ENCODE measurements around the gene PLSCR3.

PLSCR3 gene

DNA sequence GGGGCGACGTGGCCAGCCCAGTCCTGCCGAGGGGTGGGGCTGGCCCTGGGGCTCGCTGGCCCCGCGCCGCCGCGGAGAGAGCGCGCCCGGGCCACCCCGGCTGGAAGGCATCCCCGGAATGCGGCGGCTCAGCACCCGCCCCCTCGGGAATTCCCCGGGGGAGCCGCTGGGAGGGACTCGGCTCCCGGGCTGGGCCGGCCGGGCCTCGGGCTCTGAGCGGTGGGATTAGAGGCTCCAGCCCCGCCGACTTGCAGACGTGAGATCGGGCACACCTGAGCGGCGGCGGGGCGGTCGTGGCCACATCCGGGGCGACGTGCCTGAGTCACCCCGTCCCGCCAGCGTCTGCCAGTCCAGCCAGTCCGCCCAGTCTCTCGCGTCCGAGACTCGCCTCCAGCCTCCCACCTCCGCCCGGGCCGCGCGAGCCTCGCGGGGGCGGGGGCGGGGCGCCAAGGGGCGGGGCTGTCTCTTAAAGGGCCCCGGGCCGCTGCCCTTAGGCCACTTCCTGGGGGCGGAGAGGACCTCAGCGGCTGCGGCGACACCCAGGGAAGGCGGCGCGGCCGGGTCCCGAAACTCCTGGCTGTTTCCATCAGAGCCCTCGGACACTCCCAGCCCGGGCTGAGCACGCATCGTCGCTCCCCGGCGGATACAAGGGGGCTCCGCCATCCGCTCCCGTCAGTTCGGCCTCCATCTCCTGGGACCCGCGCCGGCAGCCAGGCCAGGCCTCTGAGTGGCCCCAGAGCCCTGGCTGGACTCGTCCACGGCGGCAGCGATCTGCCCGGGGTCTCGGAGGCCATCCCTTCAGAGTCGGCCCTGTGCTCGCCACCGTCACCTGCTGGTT lies 42.4 kb downstream of the PLSCR3 start, which contains the start of gene KCTD11:
TSS of gene KCTD11 (plus strand) at position 498 of the 838 bp plus-strand sequence.
- Histone ChIP-seq H4K20me1 (ENCODE audit: insufficient read depth, low read length) (no peaks in the 10 kb centered on the region), H3K27ac (ENCODE audit: low read depth, low read length, poor library complexity, severe bottlenecking) (peak within 1 kb of the TSS; percentile 83), H3K36me3 (ENCODE audit: insufficient read depth, low read length) (peaks cover 9% of the 10 kb centered on the region; the same call in 1 of the 2 replicates), H3K4me1 (ENCODE audit: insufficient read depth, low read length, severe bottlenecking) (peaks cover 36% of the 10 kb centered on the region), H3K27me3 (ENCODE audit: insufficient read depth, low read length) (no peaks in the 10 kb centered on the region), H3K9ac (ENCODE audit: low read length) (peak within 1 kb of the TSS; percentile 77), H3F3A (ENCODE audit: insufficient read depth, low read length) (peaks cover 5% of the 10 kb centered on the region; the same call in 1 of the 2 replicates), H2AFZ (ENCODE audit: low read length) (no peak within 1 kb of the TSS), H3K4me2 (ENCODE audit: low read length) (peak within 1 kb of the TSS; percentile 90), H3K4me3 (ENCODE audit: low read depth, low read length, poor library complexity, severe bottlenecking) (peak within 1 kb of the TSS; percentile 71), H3K9me2 (ENCODE audit: low read depth, low read length) (no peaks in the 10 kb centered on the region), H3K9me3 (ENCODE audit: low read length) (no peaks in the 10 kb centered on the region), H3K79me2 (ENCODE audit: insufficient read depth, low read length) (no peaks in the 10 kb centered on the region)
- TF ChIP-seq EZH2 (IDR thresholded peaks at IDR 0.05; ENCODE audit: borderline replicate concordance, low read length): no peak
- TF ChIP-seq, protein P1, sequence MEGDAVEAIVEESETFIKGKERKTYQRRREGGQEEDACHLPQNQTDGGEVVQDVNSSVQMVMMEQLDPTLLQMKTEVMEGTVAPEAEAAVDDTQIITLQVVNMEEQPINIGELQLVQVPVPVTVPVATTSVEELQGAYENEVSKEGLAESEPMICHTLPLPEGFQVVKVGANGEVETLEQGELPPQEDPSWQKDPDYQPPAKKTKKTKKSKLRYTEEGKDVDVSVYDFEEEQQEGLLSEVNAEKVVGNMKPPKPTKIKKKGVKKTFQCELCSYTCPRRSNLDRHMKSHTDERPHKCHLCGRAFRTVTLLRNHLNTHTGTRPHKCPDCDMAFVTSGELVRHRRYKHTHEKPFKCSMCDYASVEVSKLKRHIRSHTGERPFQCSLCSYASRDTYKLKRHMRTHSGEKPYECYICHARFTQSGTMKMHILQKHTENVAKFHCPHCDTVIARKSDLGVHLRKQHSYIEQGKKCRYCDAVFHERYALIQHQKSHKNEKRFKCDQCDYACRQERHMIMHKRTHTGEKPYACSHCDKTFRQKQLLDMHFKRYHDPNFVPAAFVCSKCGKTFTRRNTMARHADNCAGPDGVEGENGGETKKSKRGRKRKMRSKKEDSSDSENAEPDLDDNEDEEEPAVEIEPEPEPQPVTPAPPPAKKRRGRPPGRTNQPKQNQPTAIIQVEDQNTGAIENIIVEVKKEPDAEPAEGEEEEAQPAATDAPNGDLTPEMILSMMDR (IDR thresholded peaks at IDR 0.05; ENCODE audit: low read length): no peak; the same call in 1 of the 2 replicates

GRCh38 chr17:7348478-7349242 lies 45.7 kb downstream of the PLSCR3 start:
- H3K79me2 ChIP-seq (ENCODE audit: insufficient read depth, low read length): no peaks in the 10 kb centered on the region
- no peaks in the 10 kb centered on the region for H3K27me3 ChIP-seq (ENCODE audit: insufficient read depth, low read length)
- peaks cover 23% of the 10 kb centered on the region; the same call in 1 of the 2 replicates for H3K36me3 ChIP-seq (ENCODE audit: insufficient read depth, low read length)
- no peak for TF ChIP-seq EZH2 (IDR thresholded peaks at IDR 0.05; ENCODE audit: borderline replicate concordance, low read length)
- peaks cover 5% of the 10 kb centered on the region; the same call in 1 of the 2 replicates for H3F3A ChIP-seq (ENCODE audit: insufficient read depth, low read length)
- no peak overlapping the region for H3K4me3 ChIP-seq (ENCODE audit: low read depth, low read length, poor library complexity, severe bottlenecking)
- peaks cover 33% of the 10 kb centered on the region for H3K4me1 ChIP-seq (ENCODE audit: insufficient read depth, low read length, severe bottlenecking)
- H4K20me1 ChIP-seq (ENCODE audit: insufficient read depth, low read length): no peaks in the 10 kb centered on the region
- no peak overlapping the region for H3K4me2 ChIP-seq (ENCODE audit: low read length)
- H2AFZ ChIP-seq (ENCODE audit: low read length): no peak overlapping the region
- H3K27ac ChIP-seq (ENCODE audit: low read depth, low read length, poor library complexity, severe bottlenecking): peak overlapping the region; percentile 33
- no peak overlapping the region for H3K9ac ChIP-seq (ENCODE audit: low read length)
- H3K9me3 ChIP-seq (ENCODE audit: low read length): no peaks in the 10 kb centered on the region
- no peaks in the 10 kb centered on the region for H3K9me2 ChIP-seq (ENCODE audit: low read depth, low read length)

DNA sequence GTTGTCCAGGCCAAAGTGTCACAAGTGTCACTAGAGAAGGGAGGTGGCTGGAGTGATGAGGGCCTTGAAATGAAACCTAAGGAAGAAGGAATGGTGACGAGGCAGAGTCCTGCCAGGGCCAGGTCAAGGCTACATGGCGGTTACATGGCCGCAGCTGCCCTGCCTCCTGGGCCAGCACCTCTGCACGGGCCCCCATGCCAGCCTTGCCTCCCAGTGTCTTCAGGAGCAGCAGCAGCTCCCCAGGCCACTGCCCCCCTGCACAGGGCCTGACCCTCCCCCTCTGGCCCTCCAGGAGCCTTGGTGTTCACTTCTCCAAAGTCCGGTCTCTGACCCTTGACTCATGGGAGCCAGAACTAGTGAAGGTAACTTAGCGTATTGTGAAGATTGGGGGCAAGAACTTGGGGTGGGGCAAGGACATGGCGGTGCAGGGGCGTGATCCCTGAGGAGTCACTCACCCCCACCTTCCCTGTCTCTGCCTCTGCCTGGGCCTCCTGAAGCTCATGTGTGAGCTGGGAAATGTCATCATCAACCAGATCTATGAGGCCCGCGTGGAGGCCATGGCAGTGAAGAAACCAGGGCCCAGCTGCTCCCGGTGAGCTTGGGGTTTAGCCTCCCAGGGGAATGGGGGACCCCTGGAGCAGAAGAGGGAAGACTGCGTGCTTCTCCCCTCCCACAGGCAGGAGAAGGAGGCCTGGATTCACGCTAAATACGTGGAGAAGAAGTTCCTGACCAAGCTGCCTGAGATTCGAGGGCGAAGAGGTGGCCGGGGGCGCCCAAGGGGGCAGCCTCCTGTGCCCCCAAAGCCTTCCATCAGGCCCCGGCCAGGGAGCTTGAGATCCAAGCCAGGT lies 46.5 kb downstream of the PLSCR3 start:
- Histone ChIP-seq H3K4me1 (ENCODE audit: insufficient read depth, low read length, severe bottlenecking) (peaks cover 32% of the 10 kb centered on the region), H3K36me3 (ENCODE audit: insufficient read depth, low read length) (peaks cover 25% of the 10 kb centered on the region; the same call in 1 of the 2 replicates), H3K4me3 (ENCODE audit: low read depth, low read length, poor library complexity, severe bottlenecking) (no peak overlapping the region), H3F3A (ENCODE audit: insufficient read depth, low read length) (peaks cover 5% of the 10 kb centered on the region; the same call in 1 of the 2 replicates), H3K27ac (ENCODE audit: low read depth, low read length, poor library complexity, severe bottlenecking) (no peak overlapping the region), H3K9me2 (ENCODE audit: low read depth, low read length) (no peaks in the 10 kb centered on the region), H3K79me2 (ENCODE audit: insufficient read depth, low read length) (no peaks in the 10 kb centered on the region), H3K27me3 (ENCODE audit: insufficient read depth, low read length) (no peaks in the 10 kb centered on the region), H3K4me2 (ENCODE audit: low read length) (no peak overlapping the region), H4K20me1 (ENCODE audit: insufficient read depth, low read length) (no peaks in the 10 kb centered on the region), H3K9me3 (ENCODE audit: low read length) (no peaks in the 10 kb centered on the region), H3K9ac (ENCODE audit: low read length) (no peak overlapping the region), H2AFZ (ENCODE audit: low read length) (no peak overlapping the region)
- TF ChIP-seq, protein P1 (IDR thresholded peaks at IDR 0.05; ENCODE audit: low read length): no peak
- TF ChIP-seq EZH2 (IDR thresholded peaks at IDR 0.05; ENCODE audit: borderline replicate concordance, low read length): no peak

Data from OCI-LY1 (cell line).